ENCODE measurements around the gene ATAD3C.
"Not testable (repeated sequence)": the region's sequence is repeated elsewhere in the genome, so short reads cannot be mapped to it uniquely, and the experiment has no call there.

ATAD3C gene

GRCh38 chr1:1449099-1449739 is at the start of gene ATAD3C:
TSS of gene ATAD3C (plus strand) at chr1:1449689. CDS start at chr1:1450684, 995 bp downstream.
- no peak for DNase-seq

DNA sequence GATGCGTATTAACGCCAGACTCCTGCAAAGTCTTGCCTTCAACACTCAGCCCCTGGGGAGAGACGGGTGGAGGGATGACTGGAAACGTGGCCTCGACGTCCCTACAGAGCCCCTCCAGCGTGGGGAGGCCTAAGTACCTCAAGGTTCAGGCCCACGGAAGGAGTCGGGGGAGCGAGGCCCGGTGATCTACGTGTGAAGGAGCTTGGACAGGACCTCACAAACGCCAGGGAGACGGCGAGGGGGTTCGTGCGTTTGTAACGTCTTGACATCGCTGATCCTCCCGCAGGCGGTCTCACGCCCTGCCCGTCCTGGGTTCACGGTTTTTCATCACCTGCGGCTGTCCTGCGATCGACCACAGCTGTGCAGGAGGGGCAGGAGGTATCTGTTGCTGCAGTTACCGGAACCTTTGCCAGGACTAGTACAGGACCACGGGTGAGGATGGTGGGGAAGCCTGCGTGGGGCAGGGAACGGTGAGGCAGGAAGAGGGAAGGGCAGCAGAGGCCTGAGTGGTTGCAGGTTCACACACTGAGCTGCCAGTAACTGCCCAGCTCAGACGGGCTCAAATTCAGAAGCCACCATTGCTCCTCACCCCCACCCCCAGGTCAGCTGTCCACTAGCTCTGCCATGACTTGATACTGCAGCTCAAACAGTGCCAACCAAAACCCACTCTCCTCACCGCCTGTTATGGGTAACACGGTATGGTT is 49.5 kb upstream of the ATAD3C start:
- no peak for DNase-seq

GRCh38 chr1:1400576-1401456 is 48.7 kb upstream of the ATAD3C start:
- DNase-seq, result no peak

DNA sequence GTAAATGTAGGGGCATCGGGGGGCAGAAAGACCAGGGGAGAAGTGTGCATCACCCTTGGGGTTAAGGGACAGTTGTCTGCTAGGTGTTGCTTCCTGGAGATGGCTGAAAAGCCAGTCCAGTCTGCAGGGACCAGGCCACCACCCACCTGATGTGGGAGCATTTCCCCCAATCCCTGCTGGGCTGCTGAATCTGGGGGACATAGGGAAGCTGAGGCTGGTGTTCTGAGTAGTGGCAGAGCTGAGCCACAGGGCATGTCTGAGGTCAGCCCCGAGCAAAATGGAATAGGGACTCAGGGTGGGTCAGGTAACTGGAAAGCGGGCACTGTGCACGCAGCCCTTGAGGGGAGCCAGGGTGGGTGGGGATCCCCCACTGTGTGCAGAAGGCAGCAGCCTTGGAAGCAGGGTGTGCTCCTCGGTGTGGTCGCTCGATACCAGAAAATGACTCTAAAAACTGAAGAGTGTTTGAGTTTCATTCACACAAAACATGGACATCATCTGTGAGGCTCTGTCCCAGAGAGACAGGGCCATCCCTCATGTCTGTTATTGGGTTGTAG is 48.0 kb upstream of the ATAD3C start:
- DNase-seq, result no peak

GRCh38 chr1:1402072-1402900 is 47.2 kb upstream of the ATAD3C start:
- no peak for DNase-seq

- DNase-seq, result not testable (repeated sequence)
Measured at GRCh38 chr1:1402901-1403392, 46.5 kb upstream of the ATAD3C start.

- no peak for DNase-seq
Measured at GRCh38 chr1:1403653-1404052, 45.8 kb upstream of the ATAD3C start.

- no peak for DNase-seq
Measured at GRCh38 chr1:1406101-1406820, 43.2 kb upstream of the ATAD3C start.

DNA sequence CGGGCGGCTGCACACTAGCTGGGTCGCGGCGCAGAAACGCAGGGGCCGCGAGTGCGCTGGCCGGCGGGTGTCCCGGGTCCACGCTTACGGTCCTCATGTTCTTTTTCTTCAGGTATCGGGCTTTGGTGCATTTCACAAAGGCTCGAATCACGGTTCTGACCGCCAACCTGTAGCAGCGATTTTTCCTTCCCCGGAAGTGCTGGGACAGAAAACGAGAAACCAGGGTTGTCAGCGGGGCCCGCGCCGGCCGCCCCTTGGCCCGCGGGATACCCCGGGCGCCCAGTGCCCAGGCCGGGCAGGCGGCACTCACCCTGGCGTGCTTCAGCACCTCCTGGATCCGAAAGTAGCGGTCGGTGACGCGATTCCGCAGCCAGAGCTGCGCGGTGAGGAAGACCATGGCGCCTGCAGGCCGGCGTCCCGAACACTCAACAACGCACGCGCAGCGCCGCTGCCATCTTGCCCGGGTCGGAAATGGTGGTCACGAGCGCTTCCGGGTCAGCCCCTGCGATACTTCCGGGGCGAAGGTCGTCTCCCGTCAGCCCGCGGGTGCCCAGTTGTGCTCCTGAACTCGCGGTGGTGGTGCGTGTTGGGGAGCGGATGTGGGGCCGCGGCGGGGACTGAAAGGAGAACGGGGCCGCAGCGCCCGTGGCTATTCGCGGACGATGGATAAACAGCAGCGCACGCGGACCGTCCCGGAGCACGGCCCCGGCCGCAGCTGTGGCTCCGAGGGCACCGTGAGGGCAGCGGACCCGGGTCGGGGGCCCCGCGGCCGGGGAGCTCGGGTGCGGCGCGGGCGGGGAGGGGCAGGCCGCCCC is 42.5 kb upstream of the ATAD3C start, which contains the start of gene MRPL20:
Gene MRPL20, minus strand, starts transcription at position 473 of the 815 bp plus-strand sequence. Its CDS starts 76 bp downstream, at position 397.
- peak; percentile 96 for DNase-seq

- no peak for DNase-seq
Measured at GRCh38 chr1:1407636-1408318, 41.7 kb upstream of the ATAD3C start.

GRCh38 chr1:1410238-1410637 is 39.3 kb upstream of the ATAD3C start:
- DNase-seq, result not testable (repeated sequence)

GRCh38 chr1:1411626-1412025 is 37.9 kb upstream of the ATAD3C start:
- no peak for DNase-seq

- DNase-seq, result not testable (repeated sequence)
Measured at GRCh38 chr1:1412311-1412902, 37.1 kb upstream of the ATAD3C start.

- no peak for DNase-seq
Measured at GRCh38 chr1:1415751-1416150, 33.7 kb upstream of the ATAD3C start.

DNA sequence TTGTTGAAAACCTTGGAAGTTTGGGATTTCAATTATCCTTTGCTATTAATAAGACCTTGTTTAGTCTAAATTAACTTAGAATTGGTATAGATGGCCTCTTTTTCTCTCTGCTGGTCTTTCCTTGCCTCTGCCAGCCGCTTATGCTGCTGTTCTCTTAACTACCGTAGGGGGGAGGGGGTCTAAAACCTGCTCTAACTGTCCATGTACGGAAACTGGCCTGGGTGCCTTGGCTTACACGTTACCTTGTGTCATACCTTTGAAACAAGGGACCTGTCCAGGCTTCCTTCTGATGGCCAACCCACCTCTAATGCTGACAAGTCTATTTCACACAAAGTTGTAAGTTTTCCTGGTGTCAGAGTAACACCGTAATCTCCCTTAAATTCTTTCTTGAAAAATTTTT is 32.1 kb upstream of the ATAD3C start:
- not testable (repeated sequence) for DNase-seq

GRCh38 chr1:1417825-1418463 is 31.5 kb upstream of the ATAD3C start:
- DNase-seq, result not testable (repeated sequence)

DNA sequence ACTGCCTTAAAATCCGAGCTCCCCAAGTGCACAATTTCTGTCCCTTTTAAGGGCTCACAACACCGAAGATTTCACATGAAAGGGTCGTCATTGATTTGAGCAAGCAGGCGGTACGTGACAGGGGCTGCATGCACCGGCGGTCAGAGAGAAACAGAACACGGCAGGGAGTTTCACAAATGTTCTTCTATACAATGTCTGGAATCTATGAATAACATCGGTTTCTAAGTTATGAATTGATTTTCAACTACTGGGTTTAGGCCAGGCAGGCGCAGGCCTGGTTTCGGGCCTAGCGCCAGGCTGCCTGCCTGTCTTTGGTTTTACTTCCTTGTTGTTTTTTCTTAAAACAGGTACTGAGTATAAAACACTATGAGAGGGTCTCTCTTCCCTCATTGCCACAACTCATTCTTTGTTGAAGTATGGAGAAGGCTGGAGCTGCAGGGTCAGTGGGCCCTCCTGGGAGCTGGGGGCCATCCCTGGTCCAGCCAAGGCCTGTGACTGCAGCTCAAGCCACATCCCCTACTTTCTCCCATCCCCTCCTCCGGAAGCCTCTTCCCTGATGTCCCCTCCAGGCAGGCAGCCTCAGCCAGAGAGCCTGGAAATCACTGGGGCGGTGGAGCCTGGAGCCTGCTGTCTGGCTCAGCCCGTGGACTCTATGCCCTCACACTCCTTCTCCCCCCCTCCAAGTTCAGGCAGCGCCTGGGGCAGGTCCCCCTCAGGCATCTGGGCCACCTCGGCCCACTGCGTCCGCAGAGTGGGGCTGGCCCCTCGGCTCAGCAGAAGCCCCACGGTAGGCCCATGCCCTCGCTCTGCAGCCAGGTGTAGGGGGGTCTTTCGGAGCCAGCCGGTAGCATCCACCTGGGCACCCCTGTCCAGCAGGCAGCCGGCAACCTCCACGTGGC is 30.8 kb upstream of the ATAD3C start:
- DNase-seq, result no peak

DNA sequence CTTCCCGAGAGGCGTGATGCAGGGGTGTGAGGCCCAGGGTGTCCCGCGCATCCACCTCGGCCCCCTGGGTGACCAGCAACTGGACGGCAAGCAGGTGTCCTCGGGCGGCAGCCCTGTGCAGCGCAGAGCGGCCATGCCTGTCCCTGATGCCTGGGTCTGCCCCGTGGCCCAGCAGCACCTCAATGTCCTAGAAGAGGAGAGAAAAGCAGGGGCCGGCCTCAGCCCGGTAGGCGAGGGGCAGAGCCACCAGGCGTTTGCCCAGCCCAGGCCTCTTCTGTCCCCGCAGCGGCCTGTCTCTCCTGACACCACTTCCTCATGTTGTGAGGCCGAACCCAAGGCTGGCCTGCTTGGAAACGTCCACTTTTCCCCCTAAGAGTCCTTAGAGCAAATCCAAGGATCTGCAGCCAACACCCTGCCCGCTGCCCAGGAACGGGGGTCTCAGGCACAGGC is 30.1 kb upstream of the ATAD3C start:
- DNase-seq, result no peak

Measured in right forelimb (tissue), 1 donor.